SU-DHL-6 (cell line): ENCODE data around the gene NLRP8.

ENCODE experiments used
- H2AFZ ChIP-seq: fragments of 200-600 bp; sonication (generic); 2 replicates; pipeline ENCODE4 v1.6.1; 2014; ENCODE audit warnings: low read depth, mild to moderate bottlenecking, moderate library complexity, mixed read lengths, antibody characterized with exemption, low read length; ENCODE audit not compliant: severe bottlenecking
- H3F3A ChIP-seq: fragments of 200-600 bp; shearing (Covaris generic); 2 replicates; pipeline ENCODE4 v1.6.0; 2016; ENCODE audit warnings: antibody characterized with exemption, mild to moderate bottlenecking; ENCODE audit not compliant: insufficient read depth
- H3K27ac ChIP-seq: fragments of 200-600 bp; sonication (generic); 2 replicates; pipeline ENCODE4 v1.5.1; 2016; ENCODE audit warnings: low read depth, mild to moderate bottlenecking, low read length, moderate library complexity, mixed read lengths
- H3K27me3 ChIP-seq: fragments of 200-600 bp; sonication (generic), shearing (Covaris generic); 2 replicates; pipeline ENCODE4 v1.6.0; 2014; ENCODE audit warnings: mild to moderate bottlenecking, low read length
- H3K36me3 ChIP-seq: fragments of 200-600 bp; sonication (generic); 2 replicates; pipeline ENCODE4 v1.6.1; 2014; ENCODE audit warnings: mild to moderate bottlenecking, low read length, mixed read lengths
- H3K4me2 ChIP-seq: fragments of 300-600, 200-600 bp; shearing (Covaris generic), sonication (generic); 2 replicates; pipeline ENCODE4 v1.6.0; 2014; ENCODE audit warnings: low read length, low read depth, mild to moderate bottlenecking; ENCODE audit not compliant: poor library complexity, severe bottlenecking
- H3K4me3 ChIP-seq: fragments of 200-600 bp; sonication (generic); 2 replicates; pipeline ENCODE4 v1.5.1; 2014; ENCODE audit warnings: antibody characterized with exemption, low read length, mild to moderate bottlenecking, mixed read lengths; ENCODE audit not compliant: insufficient read depth, poor library complexity, severe bottlenecking
- H3K79me2 ChIP-seq: fragments of 200-600 bp; sonication (generic); 2 replicates; pipeline ENCODE4 v1.6.1; 2014; ENCODE audit warnings: mild to moderate bottlenecking, low read length, moderate library complexity; ENCODE audit not compliant: insufficient read depth
- H3K9ac ChIP-seq: fragments of 200-600 bp; sonication (generic); 2 replicates; pipeline ENCODE4 v1.7.0; 2014; ENCODE audit warnings: mild to moderate bottlenecking, low read length
- H3K9me2 ChIP-seq: fragments of 200-600 bp; sonication (generic); replicated peaks from 2 replicates; pipeline ENCODE4 v1.6.1; 2014; ENCODE audit warnings: low read length; ENCODE audit not compliant: insufficient read depth
- H3K9me3 ChIP-seq: fragments of 200-600 bp; sonication (generic); 2 replicates; pipeline ENCODE4 v1.6.1; 2014; ENCODE audit warnings: low read length, mixed read lengths; ENCODE audit not compliant: insufficient read depth
- H4K20me1 ChIP-seq: fragments of 200-600 bp; sonication (generic); 2 replicates; pipeline ENCODE4 v1.6.1; 2014; ENCODE audit warnings: low read depth, mild to moderate bottlenecking, antibody characterized with exemption, low read length, moderate library complexity, mixed read lengths
- EZH2phosphoT487 ChIP-seq: fragments of 200-600 bp; sonication (generic), shearing (Covaris generic); conservative IDR thresholded peaks from 2 replicates; pipeline ENCODE4 v1.6.1; 2018; ENCODE audit warnings: mild to moderate bottlenecking, antibody characterized with exemption, low read length, moderate library complexity, mixed read lengths
- TF ChIP-seq, protein P1 (sequence below): fragments of 200-600 bp; sonication (generic); IDR thresholded peaks from one replicate; pipeline ENCODE4 v1.5.1; 2017; ENCODE audit warnings: antibody characterized with exemption, mild to moderate bottlenecking, low read length, moderate library complexity; ENCODE audit not compliant: insufficient read depth, poor library complexity, severe bottlenecking

The NLRP8 gene

DNA sequence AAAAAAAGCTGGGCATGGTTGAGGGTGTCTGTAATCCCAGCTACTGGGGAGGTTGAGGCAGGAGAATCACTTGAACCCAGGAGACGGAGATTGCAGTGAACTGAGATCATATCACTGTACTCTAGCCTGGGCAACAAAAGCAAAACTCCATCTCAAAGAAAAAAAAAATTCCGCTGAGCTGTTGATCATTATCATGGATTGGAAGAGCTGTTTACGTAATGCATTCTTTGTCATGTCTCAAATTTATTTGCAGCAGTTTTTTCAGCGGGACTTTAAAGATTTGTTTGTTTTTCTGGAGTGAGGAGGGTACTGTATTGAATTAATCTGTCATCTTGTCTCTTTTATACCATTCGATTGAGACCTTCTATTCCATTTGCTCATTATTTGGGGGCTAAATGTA, 43.2 kb downstream of the NLRP8 start:
- Histone ChIP-seq H3K79me2 (no peaks in the 10 kb centered on the region), H3K9ac (no peak overlapping the region), H2AFZ (no peak overlapping the region), H4K20me1 (no peaks in the 10 kb centered on the region), H3K9me3 (no peaks in the 10 kb centered on the region), H3K27me3 (no peaks in the 10 kb centered on the region), H3K4me3 (no peak overlapping the region), H3K4me2 (no peak overlapping the region), H3K9me2 (no peaks in the 10 kb centered on the region), H3K36me3 (no peaks in the 10 kb centered on the region), H3F3A (no peaks in the 10 kb centered on the region), H3K27ac (no peak overlapping the region)
- TF ChIP-seq, protein P1, sequence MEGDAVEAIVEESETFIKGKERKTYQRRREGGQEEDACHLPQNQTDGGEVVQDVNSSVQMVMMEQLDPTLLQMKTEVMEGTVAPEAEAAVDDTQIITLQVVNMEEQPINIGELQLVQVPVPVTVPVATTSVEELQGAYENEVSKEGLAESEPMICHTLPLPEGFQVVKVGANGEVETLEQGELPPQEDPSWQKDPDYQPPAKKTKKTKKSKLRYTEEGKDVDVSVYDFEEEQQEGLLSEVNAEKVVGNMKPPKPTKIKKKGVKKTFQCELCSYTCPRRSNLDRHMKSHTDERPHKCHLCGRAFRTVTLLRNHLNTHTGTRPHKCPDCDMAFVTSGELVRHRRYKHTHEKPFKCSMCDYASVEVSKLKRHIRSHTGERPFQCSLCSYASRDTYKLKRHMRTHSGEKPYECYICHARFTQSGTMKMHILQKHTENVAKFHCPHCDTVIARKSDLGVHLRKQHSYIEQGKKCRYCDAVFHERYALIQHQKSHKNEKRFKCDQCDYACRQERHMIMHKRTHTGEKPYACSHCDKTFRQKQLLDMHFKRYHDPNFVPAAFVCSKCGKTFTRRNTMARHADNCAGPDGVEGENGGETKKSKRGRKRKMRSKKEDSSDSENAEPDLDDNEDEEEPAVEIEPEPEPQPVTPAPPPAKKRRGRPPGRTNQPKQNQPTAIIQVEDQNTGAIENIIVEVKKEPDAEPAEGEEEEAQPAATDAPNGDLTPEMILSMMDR = no peak

DNA sequence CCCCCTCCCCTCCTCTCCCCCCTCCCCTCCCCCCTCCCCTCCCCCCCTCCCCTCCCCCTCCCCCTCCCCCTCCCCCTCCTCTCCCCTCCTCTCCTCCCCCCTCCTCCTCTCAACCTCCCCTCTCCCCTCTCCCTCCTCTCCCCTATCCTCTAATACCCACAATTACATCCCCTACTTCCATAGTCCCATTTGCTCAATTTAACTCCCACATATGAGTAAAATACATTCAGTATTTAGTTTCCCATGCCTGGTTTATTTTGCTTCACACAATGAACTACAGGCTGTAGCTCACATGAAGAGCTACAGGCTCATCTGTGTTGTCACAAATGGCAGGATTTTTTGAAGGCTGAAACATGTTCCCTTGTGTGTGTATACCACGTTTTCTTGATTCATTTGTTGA, 45.9 kb downstream of the NLRP8 start:
- H3K9me3 ChIP-seq = no peaks in the 10 kb centered on the region
- no peak overlapping the region for H3K27ac ChIP-seq
- H3K36me3 ChIP-seq = no peaks in the 10 kb centered on the region
- no peaks in the 10 kb centered on the region for H3K27me3 ChIP-seq
- no peaks in the 10 kb centered on the region for H3K79me2 ChIP-seq
- H3K4me2 ChIP-seq = no peak overlapping the region
- no peak overlapping the region for H3K4me3 ChIP-seq
- H4K20me1 ChIP-seq = no peaks in the 10 kb centered on the region
- H3K9me2 ChIP-seq = no peaks in the 10 kb centered on the region
- no peaks in the 10 kb centered on the region for H3F3A ChIP-seq
- H3K9ac ChIP-seq = no peak overlapping the region
- no peak for TF ChIP-seq EZH2phosphoT487
- TF ChIP-seq, protein P1 = no peak
- H2AFZ ChIP-seq = no peak overlapping the region

DNA sequence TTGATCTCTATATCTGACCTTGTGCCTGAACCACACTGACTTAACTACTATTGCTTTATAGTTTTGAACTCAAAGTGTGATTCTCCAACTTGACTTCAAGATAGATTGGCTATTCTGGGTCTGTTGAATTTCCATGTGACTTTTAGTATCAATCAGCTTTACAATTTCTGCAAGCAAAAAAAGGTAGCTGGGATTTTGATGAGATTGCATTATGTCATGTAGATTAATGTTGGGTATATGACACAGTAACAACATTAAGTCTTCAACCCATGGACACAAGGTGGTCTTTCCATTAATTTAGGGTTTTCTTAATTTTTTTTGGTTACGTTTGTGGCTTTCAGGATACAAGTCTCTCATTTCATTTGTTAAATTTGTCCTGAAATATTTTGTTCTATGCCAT, 67.1 kb downstream of the NLRP8 start:
- no peak overlapping the region for H2AFZ ChIP-seq

More for the DNA sequence above, 67.1 kb downstream of the NLRP8 start:
- no peak overlapping the region for H3K9ac ChIP-seq
- H3K4me2 ChIP-seq = no peak overlapping the region
- H4K20me1 ChIP-seq = no peaks in the 10 kb centered on the region
- no peak overlapping the region for H3K27ac ChIP-seq
- H3K36me3 ChIP-seq = no peaks in the 10 kb centered on the region
- no peaks in the 10 kb centered on the region for H3K27me3 ChIP-seq
- no peak for TF ChIP-seq EZH2phosphoT487
- TF ChIP-seq, protein P1 = no peak
- no peaks in the 10 kb centered on the region for H3K9me3 ChIP-seq
- no peak overlapping the region for H3K4me3 ChIP-seq
- no peaks in the 10 kb centered on the region for H3F3A ChIP-seq
- H3K79me2 ChIP-seq = no peaks in the 10 kb centered on the region
- no peaks in the 10 kb centered on the region for H3K9me2 ChIP-seq
